Left renal cortex interstitium (tissue), 4 donors: Measurements from ENCODE around the gene MAP1S. TPM values are rescaled to one million over a fixed set of nuclear protein-coding genes. Genes with fewer than 3 reads are reported as not detected.

Source experiments
- polyA plus RNA-seq, 4 donors: library from polyadenylated mRNA; unstranded; fragments of 120-200 nt; gene quantifications; one replicate each; pipeline ENCODE4 v1.2.1, GENCODE V29; 2013; ENCODE audit not compliant: insufficient read length in 4 of 4

The MAP1S gene
- polyA plus RNA-seq, 4 donors, result 29.1 to 49.0 (median 40.0) TPM

Other genes starting within 250 kb of the MAP1S start
- 10 to 100 TPM; 10.7 to 24.7 (median 19.1) TPM for gene SLC27A1, start 249.0 kb upstream of the MAP1S start, polyA plus RNA-seq
- 100 to 1,000 TPM in 1 of 4 donors, 10 to 100 TPM in 3; 57.6 to 100 (median 81.2) TPM for gene PGLS, start 207.8 kb upstream of the MAP1S start, polyA plus RNA-seq
- 10 to 100 TPM; 44.7 to 64.4 (median 52.7) TPM for gene COLGALT1, start 163.8 kb upstream of the MAP1S start, polyA plus RNA-seq
- under 1 TPM; 0.16 to 0.38 (median 0.26) TPM for gene UNC13A, start 31.1 kb upstream of the MAP1S start, polyA plus RNA-seq
- gene FCHO1, start 32.0 kb downstream of the MAP1S start, polyA plus RNA-seq, result 1 to 10 TPM; 1.3 to 3.3 (median 2.5) TPM
- 10 to 100 TPM in 2 of 4 donors, 1 to 10 TPM in 2; 5.1 to 12.0 (median 8.0) TPM for gene B3GNT3, start 75.7 kb downstream of the MAP1S start, polyA plus RNA-seq
- under 1 TPM; 0.19 to 0.55 (median 0.38) TPM for gene INSL3, start 102.0 kb downstream of the MAP1S start, polyA plus RNA-seq
- gene JAK3, start 128.5 kb downstream of the MAP1S start, polyA plus RNA-seq, result 1 to 10 TPM; 2.2 to 4.9 (median 3.6) TPM
- 1,000 to 10,000 TPM in 2 of 4 donors, 100 to 1,000 TPM in 2; 867 to 1,395 (median 1,135) TPM for gene RPL18A, start 140.4 kb downstream of the MAP1S start, polyA plus RNA-seq
- gene SLC5A5, start 152.5 kb downstream of the MAP1S start, polyA plus RNA-seq, result under 1 TPM in 3 of 4 donors, not detected in 1; 0.04 to 0.14 (median 0.04) TPM
- gene CCDC124, start 213.5 kb downstream of the MAP1S start, polyA plus RNA-seq, result 100 to 1,000 TPM in 1 of 4 donors, 10 to 100 TPM in 3; 51.9 to 100 (median 78.3) TPM
- gene KCNN1, start 247.6 kb downstream of the MAP1S start, polyA plus RNA-seq, result 1 to 10 TPM; 5.6 to 8.4 (median 7.0) TPM